LNCaP clone FGC (cell line): ENCODE data around the gene DLGAP1.

Experiments used
- DNase-seq: peaks from one replicate; pipeline ENCODE4 v3.0.0-alpha.2; 2011; ENCODE audit warnings: low read depth
- H3K4me3 ChIP-seq: 2 replicates; pipeline ENCODE4 v1.5.1; 2011; ENCODE audit warnings: mild to moderate bottlenecking, low read depth, low read length, control low read depth
- CTCF ChIP-seq: IDR thresholded peaks from 2 replicates; pipeline ENCODE4 v1.5.1; 2012; ENCODE audit warnings: mild to moderate bottlenecking; ENCODE audit not compliant: control insufficient read depth, insufficient read depth; ENCODE audit errors: extremely low read depth

Gene DLGAP1

GRCh38 chr18:4172196-4173100, 282.7 kb downstream of the DLGAP1 start:
- TF ChIP-seq CTCF: no peak
- no peak for DNase-seq
- no peak overlapping the region for H3K4me3 ChIP-seq

GRCh38 chr18:4157352-4157751, 297.8 kb downstream of the DLGAP1 start:
- no peak for TF ChIP-seq CTCF
- no peak overlapping the region for H3K4me3 ChIP-seq

GRCh38 chr18:4146797-4147196, 308.3 kb downstream of the DLGAP1 start:
- no peak for DNase-seq
- no peak for TF ChIP-seq CTCF
- no peak overlapping the region for H3K4me3 ChIP-seq

More at GRCh38 chr18:4157352-4157751, 297.8 kb downstream of the DLGAP1 start:
- DNase-seq: no peak

- TF ChIP-seq CTCF: no peak
- no peak overlapping the region for H3K4me3 ChIP-seq
- DNase-seq: no peak
These were observed 310.9 kb downstream of the DLGAP1 start for GRCh38 chr18:4144201-4144600.

GRCh38 chr18:4143585-4143984, 311.5 kb downstream of the DLGAP1 start:
- TF ChIP-seq CTCF: no peak
- no peak for DNase-seq

GRCh38 chr18:4142876-4143275, 312.2 kb downstream of the DLGAP1 start:
- TF ChIP-seq CTCF: no peak
- no peak for DNase-seq
- no peak overlapping the region for H3K4me3 ChIP-seq

More at GRCh38 chr18:4143585-4143984, 311.5 kb downstream of the DLGAP1 start:
- H3K4me3 ChIP-seq: no peak overlapping the region
